Measurements from ENCODE around the gene TMEM120B. TPM values are rescaled to one million over a fixed set of nuclear protein-coding genes. Genes with fewer than 3 reads are reported as not detected.

The TMEM120B gene
- total RNA-seq, 4 donors from 2014 or later: 7.1 to 13.8 (median 8.8) TPM

DNA sequence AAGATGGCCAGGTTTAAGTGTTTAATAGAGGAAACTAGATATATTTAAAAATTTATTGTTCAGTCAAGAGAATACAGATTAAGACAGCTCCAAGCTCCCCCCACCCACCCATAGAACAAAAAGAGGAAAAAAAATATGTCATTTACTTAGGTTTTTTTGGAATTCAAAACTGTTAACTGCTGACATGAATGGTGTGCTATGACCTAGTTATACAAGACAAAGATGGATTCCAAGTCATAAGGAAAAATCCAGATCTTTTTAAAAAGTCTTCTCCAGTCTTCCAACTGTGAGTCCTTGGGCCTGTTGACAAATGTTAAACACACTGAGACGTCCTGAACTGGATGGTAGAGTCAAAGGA is 89.9 kb downstream of the TMEM120B start:
- Histone ChIP-seq H3K4me3 (peak overlapping the region; percentile 89), H3K9me3 (no peaks in the 10 kb centered on the region), H3K36me3 (peaks cover under 1% of the 10 kb centered on the region), H3K27ac (peak overlapping the region; percentile 100), H3K27me3 (no peaks in the 10 kb centered on the region), H3K4me1 (peaks cover 46% of the 10 kb centered on the region)
- no peak for DNase-seq (ENCODE audit: low spot score in 2 of 2)
- WGBS: 0% methylated on average over 1 of the region's 1 CpG
- TF ChIP-seq POLR2A (IDR thresholded peaks at IDR 0.05): no peak
- no peak for TF ChIP-seq POLR2AphosphoS5 (IDR thresholded peaks at IDR 0.05)
- TF ChIP-seq CTCF (IDR thresholded peaks at IDR 0.05): no peak
- no peak for TF ChIP-seq EP300 (IDR thresholded peaks at IDR 0.05)

GRCh38 chr12:121802843-121803698 is 90.5 kb downstream of the TMEM120B start:
- H3K4me1 ChIP-seq: peaks cover 42% of the 10 kb centered on the region
- whole genome bisulfite sequencing: 2% methylated on average over 42 of the region's 65 CpGs
- H3K36me3 ChIP-seq: peaks cover 6% of the 10 kb centered on the region
- H3K27me3 ChIP-seq: no peaks in the 10 kb centered on the region
- TF ChIP-seq POLR2A (IDR thresholded peaks at IDR 0.05) (peak; percentile 91 to 95), CTCF (IDR thresholded peaks at IDR 0.05) (no peak), EP300 (IDR thresholded peaks at IDR 0.05) (no peak), POLR2AphosphoS5 (IDR thresholded peaks at IDR 0.05) (peak; percentile 64 to 94 (median 88))
- H3K27ac ChIP-seq: peak overlapping the region; percentile 100
- no peaks in the 10 kb centered on the region for H3K9me3 ChIP-seq
- DNase-seq (ENCODE audit: low spot score in 2 of 2): peak; percentile 94 to 95
- peak overlapping the region; percentile 89 for H3K4me3 ChIP-seq

- peaks cover 15% of the 10 kb centered on the region for H3K36me3 ChIP-seq
- peak within 1 kb of the TSS; percentile 100 for H3K27ac ChIP-seq
- peak in 1 of 2 donors; percentile 25 for TF ChIP-seq POLR2A (IDR thresholded peaks at IDR 0.05)
- TF ChIP-seq CTCF (IDR thresholded peaks at IDR 0.05): no peak
- under 1% methylated on average over 41 of the region's 74 CpGs for WGBS
- no peaks in the 10 kb centered on the region for H3K9me3 ChIP-seq
- peak within 1 kb of the TSS; percentile 89 for H3K4me3 ChIP-seq
- peak in 1 of 2 donors; percentile 74 for DNase-seq (ENCODE audit: low spot score in 2 of 2)
- peaks cover 34% of the 10 kb centered on the region for H3K4me1 ChIP-seq
- no peaks in the 10 kb centered on the region for H3K27me3 ChIP-seq
Observed at GRCh38 chr12:121803861-121804416, 91.4 kb downstream of the TMEM120B start, which contains the start of gene SETD1B. Gene SETD1B, plus strand, starts transcription at chr12:121804009. Its CDS starts 729 bp downstream, at chr12:121804738.

GRCh38 chr12:121804417-121805111 is 92.0 kb downstream of the TMEM120B start:
- peak in 1 of 2 donors; percentile 76 for DNase-seq (ENCODE audit: low spot score in 2 of 2)
- H3K27ac ChIP-seq: peak overlapping the region; percentile 100
- TF ChIP-seq EP300 (IDR thresholded peaks at IDR 0.05) (no peak), POLR2A (IDR thresholded peaks at IDR 0.05) (no peak), POLR2AphosphoS5 (IDR thresholded peaks at IDR 0.05) (no peak), CTCF (IDR thresholded peaks at IDR 0.05) (no peak)
- peaks cover 21% of the 10 kb centered on the region for H3K36me3 ChIP-seq
- no peaks in the 10 kb centered on the region for H3K9me3 ChIP-seq
- no peaks in the 10 kb centered on the region for H3K27me3 ChIP-seq
- WGBS: 0% methylated on average over 21 of the region's 63 CpGs
- H3K4me1 ChIP-seq: peaks cover 29% of the 10 kb centered on the region
- peak overlapping the region; percentile 89 for H3K4me3 ChIP-seq

Data from suprapubic skin (tissue), 4 donors.